ENCODE measurements around the gene MACROD2.
A peak's percentile ranks its signal among the peaks of the same experiment; 100 is the strongest.

The MACROD2 gene

GRCh38 chr20:14778096-14778495 is 782.8 kb downstream of the MACROD2 start:
- no peak for DNase-seq (ENCODE audit: low read depth)
- TF ChIP-seq, protein P1, sequence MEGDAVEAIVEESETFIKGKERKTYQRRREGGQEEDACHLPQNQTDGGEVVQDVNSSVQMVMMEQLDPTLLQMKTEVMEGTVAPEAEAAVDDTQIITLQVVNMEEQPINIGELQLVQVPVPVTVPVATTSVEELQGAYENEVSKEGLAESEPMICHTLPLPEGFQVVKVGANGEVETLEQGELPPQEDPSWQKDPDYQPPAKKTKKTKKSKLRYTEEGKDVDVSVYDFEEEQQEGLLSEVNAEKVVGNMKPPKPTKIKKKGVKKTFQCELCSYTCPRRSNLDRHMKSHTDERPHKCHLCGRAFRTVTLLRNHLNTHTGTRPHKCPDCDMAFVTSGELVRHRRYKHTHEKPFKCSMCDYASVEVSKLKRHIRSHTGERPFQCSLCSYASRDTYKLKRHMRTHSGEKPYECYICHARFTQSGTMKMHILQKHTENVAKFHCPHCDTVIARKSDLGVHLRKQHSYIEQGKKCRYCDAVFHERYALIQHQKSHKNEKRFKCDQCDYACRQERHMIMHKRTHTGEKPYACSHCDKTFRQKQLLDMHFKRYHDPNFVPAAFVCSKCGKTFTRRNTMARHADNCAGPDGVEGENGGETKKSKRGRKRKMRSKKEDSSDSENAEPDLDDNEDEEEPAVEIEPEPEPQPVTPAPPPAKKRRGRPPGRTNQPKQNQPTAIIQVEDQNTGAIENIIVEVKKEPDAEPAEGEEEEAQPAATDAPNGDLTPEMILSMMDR (conservative IDR thresholded peaks at IDR 0.05; ENCODE audit: control insufficient read depth, insufficient read depth, low read depth, low read length) = no peak

GRCh38 chr20:14778875-14779274 is 783.6 kb downstream of the MACROD2 start:
- no peak overlapping the region for H3K4me3 ChIP-seq (ENCODE audit: control insufficient read depth, low read depth, low read length)
- TF ChIP-seq, protein P1 (conservative IDR thresholded peaks at IDR 0.05; ENCODE audit: control insufficient read depth, insufficient read depth, low read depth, low read length) = no peak
- DNase-seq (ENCODE audit: low read depth) = no peak

More at GRCh38 chr20:14778096-14778495, 782.8 kb downstream of the MACROD2 start:
- H3K4me3 ChIP-seq (ENCODE audit: control insufficient read depth, low read depth, low read length) = no peak overlapping the region

GRCh38 chr20:14780508-14780907 is 785.2 kb downstream of the MACROD2 start:
- DNase-seq (ENCODE audit: low read depth) = peak; percentile 0
- TF ChIP-seq, protein P1 (conservative IDR thresholded peaks at IDR 0.05; ENCODE audit: control insufficient read depth, insufficient read depth, low read depth, low read length) = no peak
- no peak overlapping the region for H3K4me3 ChIP-seq (ENCODE audit: control insufficient read depth, low read depth, low read length)

- DNase-seq (ENCODE audit: low read depth) = no peak
- TF ChIP-seq, protein P1 (conservative IDR thresholded peaks at IDR 0.05; ENCODE audit: control insufficient read depth, insufficient read depth, low read depth, low read length) = no peak
- H3K4me3 ChIP-seq (ENCODE audit: control insufficient read depth, low read depth, low read length) = no peak overlapping the region
Observed at GRCh38 chr20:14782731-14783130, 787.4 kb downstream of the MACROD2 start.

DNA sequence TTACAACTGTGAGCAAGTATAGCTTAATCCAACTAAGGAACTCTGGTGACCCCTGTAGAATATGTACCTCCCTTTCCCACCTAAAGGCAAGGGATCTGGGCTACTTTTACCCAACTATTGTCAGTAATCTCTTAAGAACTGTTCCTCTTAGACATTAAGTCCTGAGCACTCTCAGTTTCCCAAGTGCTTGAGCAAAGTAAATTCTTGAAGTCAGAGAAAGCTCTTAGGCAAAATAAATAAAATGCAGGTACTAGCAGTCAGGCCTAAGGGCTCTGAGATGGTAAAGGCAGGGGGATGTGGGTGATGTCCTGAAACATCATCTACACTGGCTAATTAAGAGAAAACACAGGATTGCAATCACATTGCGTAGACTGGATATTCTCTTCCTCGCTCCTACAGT is 788.5 kb downstream of the MACROD2 start:
- DNase-seq (ENCODE audit: low read depth) = no peak
- no peak overlapping the region for H3K4me3 ChIP-seq (ENCODE audit: control insufficient read depth, low read depth, low read length)
- TF ChIP-seq, protein P1 (conservative IDR thresholded peaks at IDR 0.05; ENCODE audit: control insufficient read depth, insufficient read depth, low read depth, low read length) = no peak

GRCh38 chr20:14785065-14785743 is 789.9 kb downstream of the MACROD2 start:
- no peak for DNase-seq (ENCODE audit: low read depth)
- H3K4me3 ChIP-seq (ENCODE audit: control insufficient read depth, low read depth, low read length) = no peak overlapping the region
- TF ChIP-seq, protein P1 (conservative IDR thresholded peaks at IDR 0.05; ENCODE audit: control insufficient read depth, insufficient read depth, low read depth, low read length) = no peak
